ENCODE measurements around the gene ENTPD7. TPM values are rescaled to one million over a fixed set of nuclear protein-coding genes. Genes with fewer than 3 reads are reported as not detected.
"Not testable (repeated sequence)": the region's sequence is repeated elsewhere in the genome, so short reads cannot be mapped to it uniquely, and the experiment has no call there.

Gene ENTPD7
- total RNA-seq, 2 experiments from 2014 or later, result 6.9 to 7.6 TPM

- ChIA-PET CTCF (interaction anchor here (0.9 kb wide), 1 partner anchor 8 kb away, joined by 3 read pairs; no protein-coding TSS in a partner anchor), POLR2A (interaction anchor here (0.5 to 1.6 kb wide), 12 partner anchors 10 to 1290 kb away, joined by 3 to 11 read pairs (median 4); partner anchors contain the start of genes GOT1 and SLC25A28)
Observed at GRCh38 chr10:99732033-99732842, 72.9 kb downstream of the ENTPD7 start, which contains the start of the genes COX15 and CUTC. COX15 (minus strand) TSS chr10:99732127; CDS start chr10:99732049, 78 bp downstream. CUTC (plus strand) TSS chr10:99732234; CDS start chr10:99732349, 115 bp downstream.

DNA sequence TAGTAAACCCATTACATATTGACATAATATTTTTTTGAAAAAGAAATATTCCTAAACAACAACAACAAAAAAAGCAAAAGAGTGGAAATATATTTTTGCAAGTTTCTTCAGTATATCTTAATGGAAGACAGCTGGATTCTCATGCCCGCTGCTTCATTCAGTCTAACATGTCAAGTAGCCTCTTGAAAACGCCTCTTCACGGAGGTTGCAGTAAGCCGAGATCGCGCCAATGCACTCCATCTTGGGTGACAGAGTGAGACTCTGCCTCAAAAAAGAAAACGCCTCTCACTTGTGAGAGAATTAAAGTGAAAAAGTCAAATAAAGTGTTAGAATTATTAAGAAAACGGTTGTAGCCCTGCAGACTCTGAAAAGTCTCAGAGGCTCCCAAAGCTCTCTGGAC lies 74.1 kb downstream of the ENTPD7 start:
- CTCF ChIA-PET, result no interaction called here
- POLR2A ChIA-PET, result no interaction called here

DNA sequence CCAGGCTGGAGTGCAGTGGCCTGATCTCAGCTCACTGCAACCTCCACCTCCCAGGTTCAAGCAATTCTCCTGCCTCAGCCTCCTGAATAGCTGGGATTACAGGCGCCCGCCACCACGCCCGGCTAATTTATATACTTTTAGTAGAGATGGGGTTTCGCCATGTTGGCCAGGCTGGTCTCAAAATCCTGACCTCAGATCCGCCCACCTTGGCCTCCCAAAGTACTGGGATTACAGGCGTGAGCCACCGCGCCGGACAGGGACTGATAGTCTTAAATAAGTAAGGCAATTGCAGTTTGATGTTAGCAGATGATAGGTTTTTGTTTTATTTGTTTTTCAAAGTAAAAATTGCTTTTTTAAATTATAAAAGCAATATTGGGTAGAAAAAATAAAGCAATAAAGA lies 74.8 kb downstream of the ENTPD7 start:
- CTCF ChIA-PET, result not testable (repeated sequence)
- POLR2A ChIA-PET, result interaction anchor here (0.6 kb wide), 1 partner anchor 119 kb away, joined by 4 read pairs; no protein-coding TSS in a partner anchor

- CTCF ChIA-PET, result interaction anchor here (0.6 to 1.2 kb wide), 3 partner anchors 8 to 269 kb away, joined by 3 read pairs; partner anchors contain the start of genes COX15, CUTC and DNMBP
- POLR2A ChIA-PET, result no interaction called here
Observed at GRCh38 chr10:99740260-99740659, 81.0 kb downstream of the ENTPD7 start.

DNA sequence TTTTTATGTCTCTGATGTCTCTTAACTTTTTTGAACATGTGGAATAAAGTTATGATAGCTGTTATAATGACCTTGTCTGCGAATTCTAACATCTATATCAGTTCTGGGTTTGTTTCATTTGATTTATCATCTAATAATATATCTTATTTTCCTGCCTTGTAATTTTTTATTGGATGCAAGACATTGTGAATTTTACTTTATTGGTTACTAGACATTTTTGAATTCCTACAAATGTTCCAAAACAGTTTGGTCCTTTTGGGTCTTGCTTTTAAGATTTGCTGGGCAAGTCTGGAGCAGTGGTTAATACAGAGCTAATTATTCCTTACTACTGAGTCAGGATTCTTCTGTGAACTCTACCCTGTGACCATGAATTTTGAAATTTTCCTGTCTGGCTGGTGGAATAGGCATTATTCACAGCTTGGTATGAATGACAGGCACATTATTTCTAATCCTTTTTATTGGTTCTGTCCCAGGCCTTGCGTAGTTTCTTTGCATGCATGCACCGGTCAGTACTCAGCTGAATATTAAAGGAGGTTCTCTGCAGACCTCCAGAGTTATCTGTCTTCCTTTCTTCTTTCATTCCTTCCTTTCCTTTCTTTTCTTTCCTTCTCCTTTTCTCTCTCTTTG lies 81.7 kb downstream of the ENTPD7 start:
- ChIA-PET CTCF (interaction anchor here (0.7 to 1.2 kb wide), 2 partner anchors 9 to 268 kb away, joined by 3 read pairs; partner anchors contain the start of genes COX15, CUTC and DNMBP), POLR2A (no interaction called here)

DNA sequence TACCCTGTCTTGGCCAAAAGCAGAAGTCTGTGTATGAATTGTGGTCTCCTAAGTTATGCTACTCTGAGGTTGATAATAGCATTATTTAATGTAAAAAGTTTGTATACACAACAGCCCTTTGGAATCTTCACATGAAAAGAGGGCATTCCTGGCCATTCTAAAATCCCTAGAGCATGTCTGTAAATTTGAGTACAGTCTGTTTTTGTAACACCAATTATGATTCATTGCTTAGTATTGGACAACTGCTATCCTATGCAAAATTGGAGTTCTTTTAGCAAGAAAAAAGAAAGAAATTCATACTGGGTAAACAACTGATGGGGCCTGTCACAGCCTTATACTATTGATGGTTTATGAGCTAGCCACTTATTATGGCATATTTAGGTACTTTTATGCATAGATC lies 82.9 kb downstream of the ENTPD7 start:
- POLR2A ChIA-PET, result interaction anchor here (1.1 kb wide), 1 partner anchor 10 kb away, joined by 3 read pairs; the partner anchor contains the start of genes COX15 and CUTC
- CTCF ChIA-PET, result no interaction called here

- ChIA-PET CTCF (no interaction called here), POLR2A (interaction anchor here (1.1 kb wide), 1 partner anchor 11 kb away, joined by 3 read pairs; the partner anchor contains the start of genes COX15 and CUTC)
Observed at GRCh38 chr10:99742701-99743100, 83.4 kb downstream of the ENTPD7 start.

DNA sequence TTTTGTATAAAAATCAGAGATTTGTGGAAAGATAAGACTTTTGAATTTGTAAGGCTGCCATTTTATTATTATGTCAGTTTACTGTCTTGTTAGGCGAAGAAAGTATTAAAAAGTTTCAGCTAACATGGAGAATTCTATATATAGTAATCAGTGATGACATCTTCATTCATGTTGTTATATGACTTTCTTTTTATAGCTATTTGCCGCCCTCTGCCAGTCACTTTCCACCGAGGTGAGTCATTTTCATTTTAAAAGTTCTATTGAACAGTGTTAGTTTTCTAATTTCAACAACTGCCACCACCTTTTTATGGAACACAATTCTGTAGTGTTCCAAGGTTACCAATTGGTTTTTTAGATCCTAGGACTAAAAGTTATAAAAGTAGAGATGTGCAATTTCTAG lies 84.5 kb downstream of the ENTPD7 start:
- POLR2A ChIA-PET, result no interaction called here
- CTCF ChIA-PET, result no interaction called here

DNA sequence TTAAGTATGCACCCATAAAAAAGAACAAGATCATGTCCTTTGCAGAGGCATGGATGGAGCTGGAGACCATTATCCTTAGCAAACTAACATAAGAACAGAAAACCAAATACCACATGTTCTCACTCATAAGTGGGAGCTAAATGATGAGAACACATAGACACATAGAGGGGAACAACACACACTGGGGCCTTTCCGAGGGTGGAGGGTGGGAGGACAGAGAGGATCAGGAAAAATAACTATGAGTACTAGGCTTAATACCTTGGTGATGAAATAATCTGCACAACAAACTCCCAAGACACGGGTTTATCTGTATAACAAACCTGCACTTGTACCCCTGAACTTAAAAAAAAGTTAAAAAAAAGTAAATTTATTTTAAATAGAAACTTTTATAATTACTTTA lies 86.9 kb downstream of the ENTPD7 start:
- POLR2A ChIA-PET, CTCF ChIA-PET: not testable (repeated sequence)

- CTCF ChIA-PET, result no interaction called here
- POLR2A ChIA-PET, result no interaction called here
Observed at GRCh38 chr10:99748823-99749451, 89.6 kb downstream of the ENTPD7 start.

DNA sequence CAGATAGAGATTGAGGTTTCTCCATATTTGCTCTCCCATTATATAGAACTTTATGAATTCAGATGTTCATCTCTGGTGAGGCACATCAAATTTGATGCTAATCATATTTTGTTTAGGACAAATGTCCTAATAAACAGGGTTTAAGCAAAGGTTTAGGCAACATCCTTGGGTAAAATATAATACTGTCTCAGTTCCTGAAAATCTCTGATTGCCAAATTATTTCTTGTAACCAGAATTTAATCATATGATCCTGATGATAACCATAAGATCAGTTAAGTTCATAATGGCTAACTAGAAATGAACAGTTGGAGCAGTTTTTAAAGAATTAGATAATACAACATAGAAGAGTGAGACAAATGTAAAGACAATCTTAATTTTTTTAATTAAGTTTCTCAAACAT lies 91.3 kb downstream of the ENTPD7 start:
- ChIA-PET POLR2A (no interaction called here), CTCF (no interaction called here)

DNA sequence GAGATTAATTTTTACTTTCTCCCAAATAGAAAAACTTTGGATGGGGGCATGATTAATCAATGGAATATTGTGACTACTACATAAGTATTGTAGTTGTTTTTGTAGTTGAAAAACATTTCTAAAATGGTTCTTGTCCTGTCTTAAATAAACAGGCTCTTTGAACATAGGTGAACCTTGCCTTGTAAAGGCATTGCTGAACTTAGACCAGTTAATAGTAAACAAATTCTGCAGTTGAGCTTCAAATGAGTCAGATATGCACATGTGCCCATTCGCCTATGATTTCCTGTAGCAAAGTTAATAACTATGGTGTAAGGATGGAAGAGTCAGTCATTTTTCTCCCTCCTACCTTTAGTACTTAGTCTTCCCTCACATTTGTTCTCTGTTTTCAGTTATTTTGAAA lies 95.4 kb downstream of the ENTPD7 start:
- CTCF ChIA-PET, result no interaction called here
- POLR2A ChIA-PET, result no interaction called here

Other genes starting within 250 kb of the ENTPD7 start
- 10 to 100 TPM; 34.3 to 41.4 TPM for gene GOT1, start 228.9 kb upstream of the ENTPD7 start, total RNA-seq
- not detected for gene NKX2-3, start 126.6 kb upstream of the ENTPD7 start, total RNA-seq
- gene SLC25A28, start 39.1 kb upstream of the ENTPD7 start, total RNA-seq, result 10 to 100 TPM; 49.2 to 51.0 TPM
- gene COX15, start 72.6 kb downstream of the ENTPD7 start, total RNA-seq, result 10 to 100 TPM; 36.8 to 37.7 TPM
- gene CUTC, start 72.7 kb downstream of the ENTPD7 start, total RNA-seq, result 10 to 100 TPM; 31.2 to 31.5 TPM
- gene ABCC2, start 123.1 kb downstream of the ENTPD7 start, total RNA-seq, result 1 to 10 TPM in 1 of 2 experiments, under 1 TPM in 1; 0.91 to 1.4 TPM

All from activated CD8-positive, alpha-beta memory T cell treated with anti-CD3 and anti-CD28 coated beads for 36 hours (primary cell).